PC-9 (cell line): ENCODE measurements around the gene GUCA2B.

Experiments used
- CTCF ChIP-seq: fragments of 200-600 bp; sonication (generic); conservative IDR thresholded peaks from 2 replicates; pipeline ENCODE4 v1.6.1; 2017; ENCODE audit warnings: mixed run types, antibody characterized with exemption, mild to moderate bottlenecking, moderate library complexity
- EZH2 ChIP-seq: fragments of 200-600 bp; sonication (generic); IDR thresholded peaks from 2 replicates; pipeline ENCODE4 v1.8.0; 2017; ENCODE audit warnings: antibody characterized with exemption, low read depth

- TF ChIP-seq CTCF = no peak
- no peak for TF ChIP-seq EZH2
These were observed 14.6 kb downstream of the GUCA2B start for GRCh38 chr1:42167611-42168390.
